ENCODE results near the gene MRPL43. TPM values are rescaled to one million over a fixed set of nuclear protein-coding genes. Genes with fewer than 3 reads are reported as not detected.
"Not testable (repeated sequence)": the region's sequence is repeated elsewhere in the genome, so short reads cannot be mapped to it uniquely, and the experiment has no call there.

MRPL43 gene
- total RNA-seq, 2 experiments from 2014 or later, result 55.1 to 57.1 TPM

GRCh38 chr10:100979791-100980272, 7.5 kb downstream of the MRPL43 start:
- no peak for ATAC-seq (ENCODE audit: low read depth)
- POLR2A ChIA-PET, result no interaction called here
- H3K27ac Mint-ChIP-seq, result no peak overlapping the region
- no peaks in the 10 kb centered on the region for H3K9me3 Mint-ChIP-seq
- no peaks in the 10 kb centered on the region for H3K4me1 Mint-ChIP-seq
- no peak for DNase-seq
- H3K36me3 Mint-ChIP-seq, result no peaks in the 10 kb centered on the region
- no peak overlapping the region for H3K4me3 Mint-ChIP-seq
- no peaks in the 10 kb centered on the region for H3K27me3 Mint-ChIP-seq

- Mint-ChIP-seq H3K27ac (no peak overlapping the region), H3K36me3 (no peaks in the 10 kb centered on the region), H3K27me3 (no peaks in the 10 kb centered on the region), H3K9me3 (no peaks in the 10 kb centered on the region), H3K4me3 (no peak overlapping the region), H3K4me1 (no peaks in the 10 kb centered on the region)
- no peak for DNase-seq
- no peak for ATAC-seq (ENCODE audit: low read depth)
- POLR2A ChIA-PET, result no interaction called here
Observed at GRCh38 chr10:100978901-100979195, 8.4 kb downstream of the MRPL43 start.

GRCh38 chr10:100978121-100978900, 9.0 kb downstream of the MRPL43 start:
- H3K4me1 Mint-ChIP-seq, result no peaks in the 10 kb centered on the region
- H3K27ac Mint-ChIP-seq, result no peak overlapping the region
- DNase-seq (no peak), ATAC-seq (ENCODE audit: low read depth) (no peak)
- POLR2A ChIA-PET, result no interaction called here
- no peaks in the 10 kb centered on the region for H3K36me3 Mint-ChIP-seq
- H3K9me3 Mint-ChIP-seq, result no peaks in the 10 kb centered on the region
- no peaks in the 10 kb centered on the region for H3K27me3 Mint-ChIP-seq
- no peak overlapping the region for H3K4me3 Mint-ChIP-seq

- no peak overlapping the region for H3K27ac Mint-ChIP-seq
- POLR2A ChIA-PET, result no interaction called here
- ATAC-seq (ENCODE audit: low read depth) (no peak), DNase-seq (no peak)
- no peaks in the 10 kb centered on the region for H3K36me3 Mint-ChIP-seq
- no peak overlapping the region for H3K4me3 Mint-ChIP-seq
- no peaks in the 10 kb centered on the region for H3K27me3 Mint-ChIP-seq
- H3K9me3 Mint-ChIP-seq, result no peaks in the 10 kb centered on the region
- no peaks in the 10 kb centered on the region for H3K4me1 Mint-ChIP-seq
Observed at GRCh38 chr10:100977436-100977835, 9.9 kb downstream of the MRPL43 start.

- no peak for DNase-seq
- POLR2A ChIA-PET, result interaction anchor here (0.6 kb wide), 1 partner anchor 15 kb away, joined by 3 read pairs; no protein-coding TSS in a partner anchor
Observed at GRCh38 chr10:100976906-100977305, 10.4 kb downstream of the MRPL43 start.

GRCh38 chr10:100975397-100975796, 11.9 kb downstream of the MRPL43 start:
- POLR2A ChIA-PET; ATAC-seq (ENCODE audit: low read depth); H3K27me3 Mint-ChIP-seq; H3K4me3 Mint-ChIP-seq; H3K9me3 Mint-ChIP-seq; DNase-seq; H3K36me3 Mint-ChIP-seq; H3K27ac Mint-ChIP-seq; H3K4me1 Mint-ChIP-seq: not testable (repeated sequence)

More at GRCh38 chr10:100976906-100977305, 10.4 kb downstream of the MRPL43 start:
- Mint-ChIP-seq H3K4me3 (no peak overlapping the region), H3K4me1 (no peaks in the 10 kb centered on the region), H3K36me3 (no peaks in the 10 kb centered on the region), H3K27ac (no peak overlapping the region), H3K9me3 (no peaks in the 10 kb centered on the region), H3K27me3 (no peaks in the 10 kb centered on the region)
- ATAC-seq (ENCODE audit: low read depth), result no peak

GRCh38 chr10:100972904-100973535, 14.3 kb downstream of the MRPL43 start:
- Mint-ChIP-seq H3K4me1 (peaks cover 4% of the 10 kb centered on the region), H3K27ac (no peak overlapping the region), H3K9me3 (no peaks in the 10 kb centered on the region), H3K27me3 (peaks cover 5% of the 10 kb centered on the region), H3K4me3 (no peak overlapping the region), H3K36me3 (no peaks in the 10 kb centered on the region)
- POLR2A ChIA-PET, result interaction anchor here (0.5 kb wide), 1 partner anchor 51 kb away, joined by 3 read pairs; no protein-coding TSS in a partner anchor
- no peak for ATAC-seq (ENCODE audit: low read depth)
- DNase-seq, result no peak

- H3K27ac Mint-ChIP-seq, result no peak overlapping the region
Observed at GRCh38 chr10:100972115-100972903, 15.0 kb downstream of the MRPL43 start.

GRCh38 chr10:100970914-100971811, 16.1 kb downstream of the MRPL43 start:
- ATAC-seq (ENCODE audit: low read depth) (no peak), DNase-seq (no peak)
- Mint-ChIP-seq H3K4me1 (peaks cover 4% of the 10 kb centered on the region), H3K27ac (no peak overlapping the region), H3K9me3 (no peaks in the 10 kb centered on the region), H3K36me3 (no peaks in the 10 kb centered on the region), H3K4me3 (no peak overlapping the region), H3K27me3 (peaks cover 5% of the 10 kb centered on the region)
- POLR2A ChIA-PET, result no interaction called here

More at GRCh38 chr10:100972115-100972903, 15.0 kb downstream of the MRPL43 start:
- DNase-seq, result no peak
- no peaks in the 10 kb centered on the region for H3K36me3 Mint-ChIP-seq
- H3K27me3 Mint-ChIP-seq, result peaks cover 5% of the 10 kb centered on the region
- peaks cover 4% of the 10 kb centered on the region for H3K4me1 Mint-ChIP-seq
- H3K9me3 Mint-ChIP-seq, result no peaks in the 10 kb centered on the region
- ATAC-seq (ENCODE audit: low read depth), result no peak
- H3K4me3 Mint-ChIP-seq, result no peak overlapping the region
- POLR2A ChIA-PET, result no interaction called here

- peaks cover 4% of the 10 kb centered on the region for H3K4me1 Mint-ChIP-seq
- no peak overlapping the region for H3K27ac Mint-ChIP-seq
Observed at GRCh38 chr10:100970076-100970913, 17.0 kb downstream of the MRPL43 start.

GRCh38 chr10:100969187-100970075, 17.9 kb downstream of the MRPL43 start, which contains the start of gene SEMA4G:
SEMA4G (plus strand) TSS chr10:100969504; CDS start chr10:100972913, 3,409 bp downstream.
- peaks cover 5% of the 10 kb centered on the region for H3K27me3 Mint-ChIP-seq

More at GRCh38 chr10:100970076-100970913, 17.0 kb downstream of the MRPL43 start:
- POLR2A ChIA-PET, result no interaction called here
- ATAC-seq (ENCODE audit: low read depth) (peak; percentile 24), DNase-seq (no peak)
- H3K4me3 Mint-ChIP-seq, result peak overlapping the region; percentile 12
- peaks cover 5% of the 10 kb centered on the region for H3K27me3 Mint-ChIP-seq
- no peaks in the 10 kb centered on the region for H3K9me3 Mint-ChIP-seq
- H3K36me3 Mint-ChIP-seq, result peaks cover 2% of the 10 kb centered on the region

More at GRCh38 chr10:100969187-100970075, 17.9 kb downstream of the MRPL43 start, which contains the start of gene SEMA4G:
- Mint-ChIP-seq H3K4me1 (peaks cover 4% of the 10 kb centered on the region), H3K36me3 (peaks cover 2% of the 10 kb centered on the region), H3K27ac (no peak within 1 kb of the TSS), H3K9me3 (no peaks in the 10 kb centered on the region), H3K4me3 (peak within 1 kb of the TSS; percentile 63)
- POLR2A ChIA-PET, result no interaction called here
- ATAC-seq (ENCODE audit: low read depth), result peak; percentile 65
- peak; percentile 66 for DNase-seq

All from activated naive CD8-positive, alpha-beta T cell treated with anti-CD3 and anti-CD28 coated beads, Interleukin-2, amount 10 ng/mL, durations not matched to agents 7 days and 5 days (primary cell).